OCI-LY7 (cell line): ENCODE results near the gene SCYL3. TPM values are rescaled to one million over a fixed set of nuclear protein-coding genes. Genes with fewer than 3 reads are reported as not detected.

Experiments
- BruUV-seq: library from RNA; stranded (reverse); fragments of 400-500 nt; replicated peaks from 2 replicates; lab custom pipeline; 2021; lab: Mats Ljungman, UMichigan
- CTCF ChIA-PET: fragments of 300-600 bp; sonication (Branson Sonifier 250); formaldehyde crosslinking; loops from one replicate; lab custom pipeline; 2022; ENCODE audit warnings: antibody characterized with exemption; ENCODE audit not compliant: unreplicated experiment; lab: Charles Lee
- POLR2A ChIA-PET: fragments of 300-600 bp; sonication (Branson Sonifier 250); formaldehyde crosslinking; loops from one replicate; lab custom pipeline; 2022; ENCODE audit warnings: antibody characterized with exemption; lab: Charles Lee
- DNase-seq: peaks from one replicate; pipeline ENCODE4 v3.0.0-alpha.2; 2015; ENCODE audit warnings: low spot score
- H2AFZ ChIP-seq: fragments of 200-600 bp; sonication (generic), shearing (Covaris generic); 2 replicates; pipeline ENCODE4 v1.6.1; 2014; ENCODE audit warnings: mild to moderate bottlenecking, antibody characterized with exemption, low read length, moderate library complexity
- H3K27ac ChIP-seq: fragments of 200-600 bp; sonication (generic); 2 replicates; pipeline ENCODE4 v1.5.1; 2014; ENCODE audit warnings: mixed run types, low read depth, mild to moderate bottlenecking, moderate library complexity, low read length, inconsistent platforms; ENCODE audit not compliant: poor library complexity, severe bottlenecking
- H3K36me3 ChIP-seq: fragments of 200-600 bp; sonication (generic); 2 replicates; pipeline ENCODE4 v1.6.1; 2014; ENCODE audit warnings: mild to moderate bottlenecking, antibody characterized with exemption, low read length, moderate library complexity, mixed read lengths; ENCODE audit not compliant: insufficient read depth
- H3K4me1 ChIP-seq: fragments of 200-600 bp; sonication (generic); 2 replicates; pipeline ENCODE4 v1.5.1; 2014; ENCODE audit warnings: mild to moderate bottlenecking, low read length; ENCODE audit not compliant: insufficient read depth, poor library complexity, severe bottlenecking
- H3K4me2 ChIP-seq: fragments of 200-600 bp; sonication (generic); 2 replicates; pipeline ENCODE4 v1.6.1; 2014; ENCODE audit warnings: mild to moderate bottlenecking, low read length
- H3K4me3 ChIP-seq: fragments of 200-600 bp; sonication (generic); 2 replicates; pipeline ENCODE4 v1.5.1; 2014; ENCODE audit warnings: mild to moderate bottlenecking, low read depth, low read length; ENCODE audit not compliant: poor library complexity, severe bottlenecking
- H3K79me2 ChIP-seq: fragments of 200-600 bp; sonication (generic); 2 replicates; pipeline ENCODE4 v1.6.1; 2016; ENCODE audit warnings: low read depth, mild to moderate bottlenecking, low read length, moderate library complexity, mixed read lengths; ENCODE audit not compliant: insufficient read depth
- H3K9me2 ChIP-seq: fragments of 200-600 bp; sonication (generic); 2 replicates; pipeline ENCODE4 v1.6.1; 2016; ENCODE audit warnings: mild to moderate bottlenecking, low read length, mixed read lengths; ENCODE audit not compliant: insufficient read depth
- H3K9me3 ChIP-seq: fragments of 200-600 bp; sonication (generic); 2 replicates; pipeline ENCODE4 v1.6.1; 2014; ENCODE audit warnings: mild to moderate bottlenecking, mixed run types, low read length, mixed read lengths
- H4K20me1 ChIP-seq: fragments of 200-600 bp; sonication (generic); 2 replicates; pipeline ENCODE4 v1.6.1; 2014; ENCODE audit warnings: mild to moderate bottlenecking, antibody characterized with exemption, low read length, moderate library complexity, mixed read lengths; ENCODE audit not compliant: insufficient read depth
- CTCF ChIP-seq: fragments of 200-600 bp; sonication (generic); conservative IDR thresholded peaks from 2 replicates; pipeline ENCODE4 v1.5.1; 2014; ENCODE audit warnings: mild to moderate bottlenecking, antibody characterized with exemption, low read length, moderate library complexity, mixed read lengths
- EZH2phosphoT487 ChIP-seq: fragments of 200-600 bp; sonication (generic); IDR thresholded peaks from 2 replicates; pipeline ENCODE4 v1.6.1; 2018; ENCODE audit warnings: low read depth, borderline replicate concordance, mild to moderate bottlenecking, mixed run types, antibody characterized with exemption, low read length, moderate library complexity, mixed read lengths
- intact Hi-C: fragments of 100-400 bp; cut with micrococcal nuclease; formaldehyde crosslinking; loops from one replicate; pipeline ENCODE4 v1.10.0; 2022; ENCODE audit not compliant: unreplicated experiment
- total RNA-seq, 2 experiments: library from RNA; depleted of rRNA in 1 of 2; stranded (reverse); fragments of >200 nt in 1 of 2; shearing (Covaris generic) in 1 of 2; gene quantifications; 2 replicates each; pipeline ENCODE4 v1.2.3, GENCODE V29; 2014 to 2022

Gene SCYL3
- total RNA-seq, 2 experiments from 2014 or later, result 5.9 to 7.6 TPM

- H2AFZ ChIP-seq, result no peak overlapping the region
- TF ChIP-seq EZH2phosphoT487 (no peak), CTCF (no peak)
- no peak overlapping the region for H3K27ac ChIP-seq
- H3K4me3 ChIP-seq, result no peak overlapping the region
- no TSS peak for BruUV-seq
- intact Hi-C loops, result no loop called here
- CTCF ChIA-PET, result no interaction called here
- DNase-seq, result no peak
- H4K20me1 ChIP-seq, result no peaks in the 10 kb centered on the region
- POLR2A ChIA-PET, result interaction anchor here (1.2 kb wide), 1 partner anchor 31 kb away, joined by 5 read pairs; no protein-coding TSS in a partner anchor
- H3K9me2 ChIP-seq, result no peaks in the 10 kb centered on the region
- no peaks in the 10 kb centered on the region for H3K9me3 ChIP-seq
- peaks cover 17% of the 10 kb centered on the region for H3K36me3 ChIP-seq
- H3K4me2 ChIP-seq, result no peak overlapping the region
- H3K79me2 ChIP-seq, result no peaks in the 10 kb centered on the region
- no peaks in the 10 kb centered on the region for H3K4me1 ChIP-seq
These were observed 8.5 kb downstream of the SCYL3 start for GRCh38 chr1:169885207-169885606.

- Histone ChIP-seq H4K20me1 (no peaks in the 10 kb centered on the region), H3K9me3 (no peaks in the 10 kb centered on the region), H3K4me3 (no peak overlapping the region), H3K9me2 (no peaks in the 10 kb centered on the region), H2AFZ (no peak overlapping the region), H3K36me3 (peaks cover 17% of the 10 kb centered on the region), H3K4me2 (no peak overlapping the region), H3K79me2 (no peaks in the 10 kb centered on the region), H3K27ac (no peak overlapping the region), H3K4me1 (no peaks in the 10 kb centered on the region)
- intact Hi-C loops, result no loop called here
- BruUV-seq, result no TSS peak
- ChIA-PET CTCF (no interaction called here), POLR2A (no interaction called here)
- TF ChIP-seq EZH2phosphoT487 (no peak), CTCF (no peak)
- DNase-seq, result no peak
These were observed 9.1 kb downstream of the SCYL3 start for GRCh38 chr1:169884634-169885033.

- H2AFZ ChIP-seq, result no peak overlapping the region
- no peak overlapping the region for H3K4me2 ChIP-seq
- no peaks in the 10 kb centered on the region for H3K9me3 ChIP-seq
- BruUV-seq, result no TSS peak
- no peak for DNase-seq
- H4K20me1 ChIP-seq, result no peaks in the 10 kb centered on the region
- no peak overlapping the region for H3K27ac ChIP-seq
- peaks cover 9% of the 10 kb centered on the region for H3K4me1 ChIP-seq
- no peaks in the 10 kb centered on the region for H3K79me2 ChIP-seq
- ChIA-PET POLR2A (no interaction called here), CTCF (no interaction called here)
- intact Hi-C loops, result no loop called here
- H3K9me2 ChIP-seq, result no peaks in the 10 kb centered on the region
- H3K36me3 ChIP-seq, result peaks cover 18% of the 10 kb centered on the region
- TF ChIP-seq EZH2phosphoT487, result no peak
- TF ChIP-seq CTCF, result no peak
- no peak overlapping the region for H3K4me3 ChIP-seq
These were observed 11.6 kb downstream of the SCYL3 start for GRCh38 chr1:169882039-169882511.
